Astrocyte (in vitro differentiated cells and primary cell): Measurements from ENCODE around the gene TAAR6. TPM values are rescaled to one million over a fixed set of nuclear protein-coding genes. Genes with fewer than 3 reads are reported as not detected.

Experiments
- DNase-seq: peaks from one replicate; pipeline ENCODE4 v3.0.0-alpha.2; 2010; ENCODE audit warnings: low read depth
- FAIRE-seq: peaks from 2 replicates; lab custom pipeline; 2011; peaks lifted over from hg19 to GRCh38; lab: Jason Lieb, UNC
- H2AFZ ChIP-seq: 2 replicates; pipeline ENCODE4 v1.6.0; 2012; ENCODE audit warnings: low read depth, low read length, inconsistent platforms
- H3K27ac ChIP-seq: 2 replicates; pipeline ENCODE4 v1.5.1; 2011; ENCODE audit warnings: low read depth, low read length, inconsistent platforms
- H3K27me3 ChIP-seq: 2 replicates; pipeline ENCODE4 v1.6.0; 2011; ENCODE audit warnings: low read length, inconsistent platforms; ENCODE audit not compliant: insufficient read depth
- H3K36me3 ChIP-seq: 2 replicates; pipeline ENCODE4 v1.5.1; 2011; ENCODE audit warnings: low read length, inconsistent platforms; ENCODE audit not compliant: insufficient read depth
- H3K4me1 ChIP-seq: 2 replicates; pipeline ENCODE4 v1.5.1; 2011; ENCODE audit warnings: low read length, inconsistent platforms; ENCODE audit not compliant: insufficient read depth
- H3K4me2 ChIP-seq: 2 replicates; pipeline ENCODE4 v1.6.0; 2012; ENCODE audit warnings: low read length, inconsistent platforms
- H3K4me3 ChIP-seq: 2 replicates; pipeline ENCODE4 v1.5.1; 2011; ENCODE audit warnings: low read depth, mild to moderate bottlenecking, low read length, inconsistent platforms; ENCODE audit not compliant: insufficient read depth
- H3K79me2 ChIP-seq: 2 replicates; pipeline ENCODE4 v1.6.0; 2012; ENCODE audit warnings: mild to moderate bottlenecking, low read length, inconsistent platforms; ENCODE audit not compliant: insufficient read depth
- H3K9ac ChIP-seq: 2 replicates; pipeline ENCODE4 v1.6.0; 2012; ENCODE audit warnings: mild to moderate bottlenecking, low read length, inconsistent platforms
- H3K9me3 ChIP-seq: 2 replicates; pipeline ENCODE4 v1.5.1; 2012; ENCODE audit warnings: low read depth, mild to moderate bottlenecking, low read length, inconsistent platforms; ENCODE audit not compliant: insufficient read depth
- H4K20me1 ChIP-seq: 2 replicates; pipeline ENCODE4 v1.6.0; 2012; ENCODE audit warnings: low read length, inconsistent platforms; ENCODE audit not compliant: insufficient read depth
- H3K27ac Mint-ChIP-seq: one replicate; pipeline ENCODE4 v1.8.0; 2021; ENCODE audit warnings: mild to moderate bottlenecking, mixed read lengths; ENCODE audit not compliant: unreplicated experiment
- H3K27me3 Mint-ChIP-seq: one replicate; pipeline ENCODE4 v1.8.0; 2021; ENCODE audit warnings: low read depth, mixed read lengths; ENCODE audit not compliant: unreplicated experiment
- H3K36me3 Mint-ChIP-seq: one replicate; pipeline ENCODE4 v1.8.0; 2021; ENCODE audit warnings: low read depth, mixed read lengths; ENCODE audit not compliant: unreplicated experiment
- H3K4me1 Mint-ChIP-seq: one replicate; pipeline ENCODE4 v1.8.0; 2021; ENCODE audit warnings: low read depth, mixed read lengths; ENCODE audit not compliant: unreplicated experiment
- H3K4me3 Mint-ChIP-seq: one replicate; pipeline ENCODE4 v1.8.0; 2021; ENCODE audit warnings: mild to moderate bottlenecking, moderate library complexity, mixed read lengths; ENCODE audit not compliant: unreplicated experiment
- H3K9me3 Mint-ChIP-seq: one replicate; pipeline ENCODE4 v1.8.0; 2021; ENCODE audit warnings: mild to moderate bottlenecking, mixed read lengths; ENCODE audit not compliant: unreplicated experiment
- EZH2 ChIP-seq: IDR thresholded peaks from 2 replicates; pipeline ENCODE4 v1.6.1; 2012; ENCODE audit warnings: mild to moderate bottlenecking, low read length, inconsistent platforms; ENCODE audit not compliant: insufficient read depth
- total RNA-seq: library from RNA; stranded (reverse); gene quantifications from 2 replicates; pipeline ENCODE4 v1.2.1, GENCODE V29; 2021
- TF ChIP-seq, protein P1 (sequence below): IDR thresholded peaks from 2 replicates; pipeline ENCODE4 v1.5.1; 2011; ENCODE audit warnings: low read depth, mild to moderate bottlenecking, inconsistent platforms, low read length, moderate library complexity; ENCODE audit not compliant: insufficient read depth

TAAR6 gene
- total RNA-seq, 1 donor from 2014 or later, result not detected

DNA sequence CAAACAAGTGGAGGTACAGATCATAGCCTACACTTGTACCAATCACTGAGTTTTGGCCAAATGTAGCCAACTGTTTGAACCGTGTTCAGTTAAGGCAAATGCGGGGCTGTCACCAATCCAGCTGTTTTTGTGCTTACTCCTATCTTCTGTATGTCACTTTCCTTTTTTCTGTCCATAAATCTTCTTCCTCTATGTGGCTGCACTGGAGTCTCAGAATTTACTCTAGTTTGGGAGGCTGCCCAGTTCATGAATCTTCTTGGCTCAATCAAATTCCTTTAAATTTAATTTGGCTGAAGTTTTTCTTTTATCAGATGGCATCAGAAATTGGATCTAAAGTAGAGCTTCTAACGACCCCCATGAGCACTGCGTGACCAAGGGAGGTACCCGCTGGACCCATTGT lies 45.5 kb upstream of the TAAR6 start:
- H3K4me3 Mint-ChIP-seq, result no peak overlapping the region
- Histone ChIP-seq H3K4me3 (no peak overlapping the region), H3K4me2 (no peak overlapping the region), H3K36me3 (no peaks in the 10 kb centered on the region), H3K4me1 (no peaks in the 10 kb centered on the region), H3K9me3 (no peaks in the 10 kb centered on the region), H2AFZ (no peak overlapping the region), H3K9ac (no peak overlapping the region), H3K27ac (no peak overlapping the region), H4K20me1 (no peaks in the 10 kb centered on the region), H3K79me2 (no peaks in the 10 kb centered on the region), H3K27me3 (peaks cover under 1% of the 10 kb centered on the region)
- H3K36me3 Mint-ChIP-seq, result no peaks in the 10 kb centered on the region
- DNase-seq, result no peak
- FAIRE-seq, result peak; percentile 9
- H3K27me3 Mint-ChIP-seq, result no peaks in the 10 kb centered on the region
- H3K27ac Mint-ChIP-seq, result no peak overlapping the region
- H3K4me1 Mint-ChIP-seq, result no peaks in the 10 kb centered on the region
- TF ChIP-seq, protein P1, sequence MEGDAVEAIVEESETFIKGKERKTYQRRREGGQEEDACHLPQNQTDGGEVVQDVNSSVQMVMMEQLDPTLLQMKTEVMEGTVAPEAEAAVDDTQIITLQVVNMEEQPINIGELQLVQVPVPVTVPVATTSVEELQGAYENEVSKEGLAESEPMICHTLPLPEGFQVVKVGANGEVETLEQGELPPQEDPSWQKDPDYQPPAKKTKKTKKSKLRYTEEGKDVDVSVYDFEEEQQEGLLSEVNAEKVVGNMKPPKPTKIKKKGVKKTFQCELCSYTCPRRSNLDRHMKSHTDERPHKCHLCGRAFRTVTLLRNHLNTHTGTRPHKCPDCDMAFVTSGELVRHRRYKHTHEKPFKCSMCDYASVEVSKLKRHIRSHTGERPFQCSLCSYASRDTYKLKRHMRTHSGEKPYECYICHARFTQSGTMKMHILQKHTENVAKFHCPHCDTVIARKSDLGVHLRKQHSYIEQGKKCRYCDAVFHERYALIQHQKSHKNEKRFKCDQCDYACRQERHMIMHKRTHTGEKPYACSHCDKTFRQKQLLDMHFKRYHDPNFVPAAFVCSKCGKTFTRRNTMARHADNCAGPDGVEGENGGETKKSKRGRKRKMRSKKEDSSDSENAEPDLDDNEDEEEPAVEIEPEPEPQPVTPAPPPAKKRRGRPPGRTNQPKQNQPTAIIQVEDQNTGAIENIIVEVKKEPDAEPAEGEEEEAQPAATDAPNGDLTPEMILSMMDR, result no peak
- TF ChIP-seq EZH2, result no peak
- no peaks in the 10 kb centered on the region for H3K9me3 Mint-ChIP-seq

DNA sequence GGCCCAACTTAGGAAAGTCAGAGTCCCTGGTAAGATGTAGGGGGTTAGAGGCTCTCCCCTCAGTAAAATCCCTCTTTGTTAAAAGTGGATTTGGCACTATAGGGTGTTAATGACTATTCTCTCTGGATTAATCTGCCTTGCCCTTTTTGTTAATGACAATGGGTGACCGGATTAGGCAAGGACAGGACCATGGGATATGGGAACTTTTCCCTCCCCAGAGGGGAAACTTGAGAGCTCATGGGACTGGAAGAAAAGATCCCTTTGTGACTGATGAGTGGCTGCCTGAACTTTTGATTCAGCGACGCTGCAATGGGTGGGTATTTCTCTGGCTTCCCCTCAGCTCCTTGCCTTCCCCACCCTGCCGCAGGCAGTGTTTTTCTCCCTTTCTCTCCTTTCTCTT lies 44.3 kb upstream of the TAAR6 start:
- TF ChIP-seq, protein P1, result no peak
- TF ChIP-seq EZH2, result no peak
- Histone ChIP-seq H3K27me3 (peaks cover 2% of the 10 kb centered on the region), H2AFZ (no peak overlapping the region), H3K36me3 (no peaks in the 10 kb centered on the region), H3K9me3 (no peaks in the 10 kb centered on the region), H3K9ac (no peak overlapping the region), H4K20me1 (no peaks in the 10 kb centered on the region), H3K27ac (no peak overlapping the region), H3K79me2 (no peaks in the 10 kb centered on the region), H3K4me3 (no peak overlapping the region), H3K4me2 (no peak overlapping the region), H3K4me1 (no peaks in the 10 kb centered on the region)
- FAIRE-seq (no peak), DNase-seq (no peak)
- Mint-ChIP-seq H3K36me3 (no peaks in the 10 kb centered on the region), H3K27me3 (no peaks in the 10 kb centered on the region), H3K9me3 (no peaks in the 10 kb centered on the region), H3K4me1 (no peaks in the 10 kb centered on the region), H3K27ac (no peak overlapping the region), H3K4me3 (no peak overlapping the region)

- Histone ChIP-seq H2AFZ (no peak overlapping the region), H3K27me3 (peaks cover 2% of the 10 kb centered on the region), H3K9ac (no peak overlapping the region), H3K36me3 (no peaks in the 10 kb centered on the region), H3K9me3 (no peaks in the 10 kb centered on the region), H3K4me1 (no peaks in the 10 kb centered on the region), H3K27ac (no peak overlapping the region), H3K79me2 (no peaks in the 10 kb centered on the region), H4K20me1 (no peaks in the 10 kb centered on the region), H3K4me2 (no peak overlapping the region), H3K4me3 (no peak overlapping the region)
- Mint-ChIP-seq H3K4me1 (no peaks in the 10 kb centered on the region), H3K36me3 (no peaks in the 10 kb centered on the region), H3K4me3 (no peak overlapping the region), H3K27me3 (no peaks in the 10 kb centered on the region), H3K9me3 (no peaks in the 10 kb centered on the region), H3K27ac (no peak overlapping the region)
- no peak for FAIRE-seq
- TF ChIP-seq EZH2, result no peak
- TF ChIP-seq, protein P1, result no peak
- DNase-seq, result no peak
Observed at GRCh38 chr6:132526461-132526860, 43.7 kb upstream of the TAAR6 start.
